ENCODE measurements around the gene CRYGN. TPM values are rescaled to one million over a fixed set of nuclear protein-coding genes. Genes with fewer than 3 reads are reported as not detected.

Gene CRYGN
- polyA plus RNA-seq, 3 donors, result not detected

DNA sequence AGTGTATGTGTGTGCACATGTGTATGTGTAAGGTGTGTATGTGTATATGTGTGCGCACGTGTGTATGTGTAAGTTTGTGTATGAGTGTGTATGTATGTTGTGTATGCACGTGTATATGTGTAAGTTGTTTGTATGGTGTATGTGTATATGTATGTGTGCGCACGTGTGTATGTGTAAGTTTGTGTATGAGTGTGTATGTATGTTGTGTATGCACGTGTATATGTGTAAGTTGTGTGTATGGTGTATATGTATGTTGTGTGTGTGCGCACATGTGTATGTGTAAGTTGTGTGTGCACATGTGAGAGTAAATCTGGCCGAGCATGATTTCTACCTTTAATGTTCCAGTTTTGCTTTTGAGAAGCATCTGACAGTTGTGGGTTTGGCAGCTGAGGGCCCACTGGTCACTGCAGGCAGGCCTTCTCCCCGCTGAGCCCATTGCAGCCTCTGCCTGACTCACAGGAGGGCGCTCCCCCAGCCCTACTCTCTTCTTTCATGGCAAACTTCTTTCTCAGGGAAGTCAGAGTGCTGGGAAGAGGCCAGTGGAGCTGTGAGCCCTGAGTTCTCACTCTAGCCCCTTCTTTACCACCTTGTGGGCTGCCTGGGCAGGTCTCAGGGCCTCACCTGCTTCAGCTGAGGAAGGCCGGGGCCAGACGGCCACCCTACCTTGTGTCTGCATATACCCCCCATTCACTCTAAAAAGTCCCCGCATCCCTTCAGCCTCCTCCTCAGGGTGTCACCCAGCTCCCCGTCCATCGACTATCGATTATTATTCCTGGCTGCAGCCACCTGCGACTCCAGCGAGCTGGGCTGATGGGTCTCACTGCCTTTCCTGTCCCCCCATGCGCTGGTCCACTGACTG lies 41.3 kb downstream of the CRYGN start:
- Histone ChIP-seq H3K27me3 (ENCODE audit: control insufficient read depth in 2 of 2, insufficient read depth in 2 of 2, low read length in 2 of 2) (no peaks in the 10 kb centered on the region), H3K9ac (ENCODE audit: insufficient read depth, low read length, poor library complexity, severe bottlenecking) (no peak overlapping the region), H3K4me3 (replicated peaks in 1 of 3; ENCODE audit: low read depth in 2 of 3, low read length in 3 of 3) (no peak overlapping the region), H4K20me1 (ENCODE audit: insufficient read depth, low read length) (no peaks in the 10 kb centered on the region), H3K27ac (ENCODE audit: low read depth in 1 of 2, low read length in 2 of 2) (no peak overlapping the region), H3K79me2 (ENCODE audit: insufficient read depth, low read length) (no peaks in the 10 kb centered on the region), H3K4me2 (replicated peaks; ENCODE audit: extremely low read depth, low read length, poor library complexity, severe bottlenecking) (no peak overlapping the region), H2AFZ (ENCODE audit: insufficient read depth, low read depth, low read length, poor library complexity, severe bottlenecking) (no peak overlapping the region), H3K36me3 (replicated peaks in 1 of 2; ENCODE audit: control insufficient read depth in 1 of 2, insufficient read depth in 2 of 2, low read length in 2 of 2) (no peaks in the 10 kb centered on the region), H3K9me3 (replicated peaks in 1 of 2; ENCODE audit: control insufficient read depth in 1 of 2, insufficient read depth in 1 of 2, low read length in 2 of 2) (peaks cover 7 to 13% of the 10 kb centered on the region in 2 donors), H3K4me1 (ENCODE audit: control insufficient read depth in 1 of 2, insufficient read depth in 2 of 2, low read length in 2 of 2) (peaks cover 3 to 10% of the 10 kb centered on the region in 2 donors)
- no peak for DNase-seq
- Mint-ChIP-seq H3K4me1 (peaks cover 12% of the 10 kb centered on the region), H3K9me3 (peaks cover 8 to 18% (median 11%) of the 10 kb centered on the region in 7 donors), H3K4me3 (peak overlapping the region in 1 of 2 donors; percentile 42), H3K36me3 (no peaks in the 10 kb centered on the region), H3K27ac (no peak overlapping the region), H3K27me3 (ENCODE audit: low read depth in 3 of 3) (peaks cover 10 to 16% (median 14%) of the 10 kb centered on the region in 3 donors)
- 92% methylated on average over 17 of the region's 19 CpGs for WGBS (ENCODE audit: insufficient coverage)
- intact Hi-C loops (cut with micrococcal nuclease), result no loop called here
- no peak for TF ChIP-seq CTCF (IDR thresholded peaks at IDR 0.05)

DNA sequence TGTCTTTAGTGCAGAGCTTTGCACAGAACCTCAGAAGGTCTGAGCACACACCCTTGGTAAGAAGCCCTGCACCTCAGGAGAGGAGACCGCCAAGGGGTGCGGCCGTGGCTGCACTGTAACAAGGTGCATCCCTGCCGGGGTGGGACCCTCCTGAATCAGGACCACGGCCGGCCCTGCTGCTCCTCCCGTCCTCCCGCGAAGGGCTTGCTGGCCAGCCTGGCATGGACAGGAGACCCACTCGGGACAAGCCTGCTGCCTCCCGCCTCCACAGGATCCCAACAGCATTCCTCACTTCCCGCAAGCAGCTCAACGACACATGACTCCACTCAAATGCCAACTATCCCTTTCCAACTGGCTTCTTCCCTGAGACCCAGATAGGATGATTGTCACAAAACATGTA lies 42.9 kb downstream of the CRYGN start:
- Histone ChIP-seq H3K9ac (ENCODE audit: insufficient read depth, low read length, poor library complexity, severe bottlenecking) (no peak overlapping the region), H3K79me2 (ENCODE audit: insufficient read depth, low read length) (no peaks in the 10 kb centered on the region), H3K4me3 (replicated peaks in 1 of 3; ENCODE audit: low read depth in 2 of 3, low read length in 3 of 3) (no peak overlapping the region), H3K9me3 (replicated peaks in 1 of 2; ENCODE audit: control insufficient read depth in 1 of 2, insufficient read depth in 1 of 2, low read length in 2 of 2) (peaks cover 7 to 13% of the 10 kb centered on the region in 2 donors), H3K27ac (ENCODE audit: low read depth in 1 of 2, low read length in 2 of 2) (no peak overlapping the region), H4K20me1 (ENCODE audit: insufficient read depth, low read length) (no peaks in the 10 kb centered on the region), H3K4me1 (ENCODE audit: control insufficient read depth in 1 of 2, insufficient read depth in 2 of 2, low read length in 2 of 2) (no peaks in the 10 kb centered on the region), H3K36me3 (replicated peaks in 1 of 2; ENCODE audit: control insufficient read depth in 1 of 2, insufficient read depth in 2 of 2, low read length in 2 of 2) (no peaks in the 10 kb centered on the region), H2AFZ (ENCODE audit: insufficient read depth, low read depth, low read length, poor library complexity, severe bottlenecking) (no peak overlapping the region), H3K27me3 (ENCODE audit: control insufficient read depth in 2 of 2, insufficient read depth in 2 of 2, low read length in 2 of 2) (no peaks in the 10 kb centered on the region), H3K4me2 (replicated peaks; ENCODE audit: extremely low read depth, low read length, poor library complexity, severe bottlenecking) (no peak overlapping the region)
- Mint-ChIP-seq H3K9me3 (peaks cover 8 to 18% (median 11%) of the 10 kb centered on the region in 7 donors), H3K36me3 (no peaks in the 10 kb centered on the region), H3K4me1 (peaks cover 10% of the 10 kb centered on the region), H3K27ac (peak overlapping the region in 1 of 7 donors; percentile 5), H3K27me3 (ENCODE audit: low read depth in 3 of 3) (peaks cover 15 to 18% (median 16%) of the 10 kb centered on the region in 3 donors), H3K4me3 (no peak overlapping the region)
- DNase-seq, result no peak
- 100% methylated on average over 10 of the region's 13 CpGs for WGBS (ENCODE audit: insufficient coverage)
- intact Hi-C loops (cut with micrococcal nuclease), result no loop called here
- TF ChIP-seq CTCF (IDR thresholded peaks at IDR 0.05), result no peak
